K562 (cell line): Measurements from ENCODE around the gene PI4KA. TPM values are rescaled to one million over a fixed set of nuclear protein-coding genes. Genes with fewer than 3 reads are reported as not detected.
A peak's percentile ranks its signal among the peaks of the same experiment; 100 is the strongest.

Experiments
- BCOR ChIP-seq: fragments of 450-650 bp; IDR thresholded peaks from 2 replicates; pipeline ENCODE4 v1.6.1; 2016
- CBX5 ChIP-seq: IDR thresholded peaks from 2 replicates; pipeline ENCODE4 v1.6.1; 2014; ENCODE audit warnings: low read depth, borderline replicate concordance
- CHD4 ChIP-seq: fragments of 200-600 bp; sonication (generic); IDR thresholded peaks from 3 replicates; pipeline ENCODE4 v1.6.1; 2012; ENCODE audit warnings: low read depth, mild to moderate bottlenecking, mixed read lengths, low read length, inconsistent platforms; ENCODE audit not compliant: insufficient read depth, insufficient replicate concordance, poor library complexity, severe bottlenecking
- CREB5 ChIP-seq: fragments of 250-450 bp; sonication (Bioruptor Pico); IDR thresholded peaks from 2 replicates; pipeline ENCODE4 v1.5.0; 2020; ENCODE audit warnings: mild to moderate bottlenecking
- ERF ChIP-seq: fragments of 450-650 bp; formaldehyde crosslinking; IDR thresholded peaks from 2 replicates; pipeline ENCODE4 v1.4.0; 2020; ENCODE audit warnings: mild to moderate bottlenecking, mixed read lengths
- GATA2 ChIP-seq: sonication (generic); formaldehyde crosslinking; IDR thresholded peaks from 2 replicates; pipeline ENCODE4 v1.4.0; 2020; ENCODE audit warnings: mild to moderate bottlenecking, missing genetic modification reagents
- HOXB6 ChIP-seq: fragments of 250-450 bp; sonication (Bioruptor Pico); IDR thresholded peaks from 2 replicates; pipeline ENCODE4 v1.5.1; 2022; ENCODE audit warnings: mild to moderate bottlenecking, borderline replicate concordance
- IRF1 ChIP-seq: sonication (generic); formaldehyde crosslinking; IDR thresholded peaks from 2 replicates; pipeline ENCODE4 v1.8.0; 2022; ENCODE audit warnings: missing genetic modification reagents, mild to moderate bottlenecking, borderline replicate concordance
- KDM5B ChIP-seq: fragments of 200-600 bp; sonication (generic); IDR thresholded peaks from 2 replicates; pipeline ENCODE4 v1.6.1; 2012; ENCODE audit warnings: low read depth, mild to moderate bottlenecking, moderate library complexity, low read length, control low read depth, inconsistent platforms; ENCODE audit not compliant: insufficient replicate concordance
- KLF10 ChIP-seq: fragments of 250-450 bp; sonication (Bioruptor Pico); IDR thresholded peaks from 2 replicates; pipeline ENCODE4 v1.6.1; 2021; ENCODE audit warnings: matching md5 sums
- LARP7 ChIP-seq: fragments of 450-650 bp; IDR thresholded peaks from 2 replicates; pipeline ENCODE4 v1.6.1; 2016
- MBD1 ChIP-seq: fragments of 250-450 bp; sonication (Bioruptor Pico); IDR thresholded peaks from 2 replicates; pipeline ENCODE4 v1.8.0; 2022; ENCODE audit warnings: inconsistent platforms
- MED1 ChIP-seq: sonication (generic); formaldehyde crosslinking; IDR thresholded peaks from 2 replicates; pipeline ENCODE4 v1.8.1; 2023; ENCODE audit warnings: missing genetic modification reagents, borderline replicate concordance
- PYGO2 ChIP-seq: fragments of 450-650 bp; IDR thresholded peaks from 2 replicates; pipeline ENCODE4 v1.6.1; 2016; ENCODE audit warnings: mild to moderate bottlenecking, missing genetic modification characterization, moderate library complexity, missing compliant biosample characterization
- RAD21 ChIP-seq, 2 experiments: fragments of 250-450 bp in 1 of 2; fragments of 450-650 bp in 1 of 2; sonication (Bioruptor Pico) in 1 of 2; formaldehyde crosslinking in 1 of 2; IDR thresholded peaks in 1 of 2; conservative IDR thresholded peaks in 1 of 2; 2 replicates each; pipeline versions ENCODE4 v1.4.0 to v1.8.0; 2020 to 2022; ENCODE audit warnings: mild to moderate bottlenecking in 2 of 2, moderate library complexity in 1 of 2
- RB1 ChIP-seq: fragments of 450-650 bp; IDR thresholded peaks from 2 replicates; pipeline ENCODE4 v1.6.1; 2017; ENCODE audit warnings: low read depth, mild to moderate bottlenecking
- SMARCB1 ChIP-seq: IDR thresholded peaks from 2 replicates; pipeline ENCODE4 v1.6.1; 2011; ENCODE audit warnings: improper control_type of control experiment, low read depth; ENCODE audit not compliant: insufficient read length
- SPI1 ChIP-seq: IDR thresholded peaks from 2 replicates; pipeline ENCODE4 v1.6.1; 2011; ENCODE audit warnings: low read depth, low read length, control low read depth, borderline replicate concordance
- SREBF2 ChIP-seq: sonication (generic); formaldehyde crosslinking; IDR thresholded peaks from 2 replicates; pipeline ENCODE4 v1.4.0; 2020; ENCODE audit warnings: mild to moderate bottlenecking, missing genetic modification reagents
- TEAD1 ChIP-seq, 2 experiments: fragments of 450-650 bp in 1 of 2; sonication (generic) in 1 of 2; formaldehyde crosslinking; IDR thresholded peaks; 2 replicates each; pipeline versions ENCODE4 v1.4.0 to v1.8.0; 2020 to 2022; ENCODE audit warnings: mild to moderate bottlenecking in 2 of 2, missing genetic modification reagents in 1 of 2
- ZKSCAN3 ChIP-seq: fragments of 250-450 bp; sonication (Bioruptor Pico); IDR thresholded peaks from 2 replicates; pipeline ENCODE4 v1.4.0; 2020
- ZNF165 ChIP-seq: fragments of 250-450 bp; sonication (Bioruptor Pico); IDR thresholded peaks from 2 replicates; pipeline ENCODE4 v1.4.0; 2020; ENCODE audit warnings: borderline replicate concordance
- ZNF232 ChIP-seq: sonication (generic); formaldehyde crosslinking; IDR thresholded peaks from 2 replicates; pipeline ENCODE4 v1.8.0; 2022; ENCODE audit warnings: mild to moderate bottlenecking, missing genetic modification reagents
- ZNF717 ChIP-seq: fragments of 250-450 bp; sonication (Bioruptor Pico); IDR thresholded peaks from 2 replicates; pipeline ENCODE4 v1.5.0; 2021
- polyA plus RNA-seq, 8 experiments: library from polyadenylated mRNA; depleted of rRNA in 4 of 8; stranded (reverse) in 5 of 8; unstranded in 3 of 8; fragments of >200 nt; fragmentation: Nextera tagmentation in 2 of 8; fragmentation: Illumina TruSeq in 1 of 8; extraction: Ambion mirVana in 2 of 8; extraction: Trizol in 1 of 8; gene quantifications; 2 replicates each; pipeline versions ENCODE4 v1.2.1 to v1.2.3, GENCODE V29; 2011 to 2014; ENCODE audit warnings: inconsistent platforms in 1 of 8, missing spikeins in 1 of 8
- total RNA-seq, 7 experiments: library from RNA; depleted of rRNA in 6 of 7; stranded (reverse); fragments of >200 nt in 6 of 7; fragmentation: Illumina TruSeq in 2 of 7; extraction: Trizol in 2 of 7; gene quantifications; 2 replicates each; pipeline versions ENCODE4 v1.2.1 to v1.2.3, GENCODE V29; 2011 to 2021; ENCODE audit warnings: low replicate concordance in 1 of 7

The PI4KA gene
- total and polyA plus RNA-seq, 9 of the 15 experiments (the other 6 are each of a cell fraction or from before 2014, with no cell fraction given): 7.3 to 187 (median 84.7) TPM

GRCh38 chr22:20885557-20886323 lies 27.1 kb upstream of the PI4KA start (continued):
- TF ChIP-seq KLF10 (no peak), PYGO2 (tag) (peak; percentile 12; the same call in 1 of the 2 replicates), BCOR (peak; percentile 93), ZNF232 (CRISPR knock-in tag) (no peak), LARP7 (peak; percentile 92), RB1 (no peak), TEAD1 (CRISPR knock-in tag; IDR thresholded peaks at IDR 0.05) (peak; percentile 82 to 94; a peak in 3 of 4 replicates), RAD21 (CRISPR knock-in tag; conservative IDR thresholded peaks at IDR 0.05 in 1 of 2, IDR thresholded peaks at IDR 0.05 in 1 of 2) (peak; percentile 100), MBD1 (CRISPR knock-in tag) (no peak), SREBF2 (CRISPR knock-in tag) (no peak), CBX5 (no peak), CHD4 (peak; percentile 96), GATA2 (CRISPR knock-in tag) (peak; percentile 89), SPI1 (peak; percentile 68), IRF1 (CRISPR knock-in tag) (no peak), SMARCB1 (peak; percentile 93), MED1 (CRISPR knock-in tag) (no peak), HOXB6 (CRISPR knock-in tag) (peak; percentile 76; the same call in 1 of the 2 replicates), CREB5 (CRISPR knock-in tag) (no peak; the same call in 1 of the 2 replicates), ZNF717 (CRISPR knock-in tag) (no peak), ERF (CRISPR knock-in tag) (peak; percentile 97; the same call in 1 of the 2 replicates), ZNF165 (CRISPR knock-in tag) (peak; percentile 93; the same call in 1 of the 2 replicates), ZKSCAN3 (CRISPR knock-in tag) (no peak), KDM5B (no peak)
